Gastrocnemius medialis (tissue), 4 donors: ENCODE measurements around the gene PDZD7. TPM values are rescaled to one million over a fixed set of nuclear protein-coding genes. Genes with fewer than 3 reads are reported as not detected.

Experiments
- ATAC-seq, 2 donors: fragments of 150-250 bp; one replicate each; pipeline ENCODE4 v1.9.1; 2016
- DNase-seq, 2 donors: peaks; one replicate each; pipeline ENCODE4 v3.0.0-alpha.2; 2019
- H3K27ac ChIP-seq, 4 donors: fragments of 200-600 bp; sonication (generic); 1 replicate in 1 of 4; 2 replicates in 3 of 4; pipeline ENCODE4 v1.5.1; 2016 to 2018; ENCODE audit warnings: mild to moderate bottlenecking in 2 of 4, moderate library complexity in 1 of 4
- H3K27me3 ChIP-seq, 3 donors: fragments of 200-600 bp; sonication (generic) in 2 of 3; 1 replicate in 1 of 3; 2 replicates in 2 of 3; pipeline versions ENCODE4 v1.5.1 to v1.6.0; 2016 to 2019; ENCODE audit warnings: mild to moderate bottlenecking in 1 of 3, moderate library complexity in 1 of 3
- H3K36me3 ChIP-seq, 2 donors: fragments of 200-600 bp; sonication (generic) in 1 of 2; one replicate each; pipeline ENCODE4 v1.5.1; 2017 to 2018
- H3K4me1 ChIP-seq, 2 donors: fragments of 200-600 bp; sonication (generic) in 1 of 2; one replicate each; pipeline ENCODE4 v1.5.1; 2016 to 2017; ENCODE audit warnings: mild to moderate bottlenecking in 2 of 2
- H3K4me3 ChIP-seq, 4 donors: fragments of 200-600 bp; sonication (generic) in 3 of 4; 1 replicate in 1 of 4; 2 replicates in 3 of 4; pipeline ENCODE4 v1.5.1; 2016 to 2019; ENCODE audit warnings: mild to moderate bottlenecking in 2 of 4
- H3K9me3 ChIP-seq, 3 donors: fragments of 200-600 bp; sonication (generic) in 2 of 3; 1 replicate in 1 of 3; 2 replicates in 2 of 3; pipeline ENCODE4 v1.5.1; 2016 to 2019
- POLR2A ChIP-seq, 2 donors: fragments of 450-650 bp; IDR thresholded peaks; one replicate each; pipeline ENCODE4 v1.6.1; 2017; ENCODE audit warnings: antibody characterized with exemption in 2 of 2, mild to moderate bottlenecking in 2 of 2, moderate library complexity in 2 of 2
- in situ Hi-C, 4 donors: fragments of 200-750 bp; cut with MboI; loops; one replicate each; pipeline versions ENCODE4 v1.15.0 to v1.8.0; 2017; ENCODE audit warnings: low sequenced_read_pairs in 4 of 4
- intact Hi-C: fragments of 100-400 bp; cut with DNase I; formaldehyde crosslinking; loops from one replicate; pipeline ENCODE4 v1.15.1; 2023; ENCODE audit warnings: low total_unique reads
- total RNA-seq, 4 donors: library from RNA; depleted of rRNA; stranded (reverse); fragments of >200 nt; gene quantifications; one replicate each; pipeline versions ENCODE4 v1.1.0 to v1.2.3, GENCODE V29; 2016
- TF ChIP-seq, protein P1 (sequence below), 5 experiments: fragments of 450-650 bp in 3 of 5; fragments of 200-600 bp in 2 of 5; sonication (generic) in 2 of 5; IDR thresholded peaks in 4 of 5; conservative IDR thresholded peaks in 1 of 5; 1 replicate in 4 of 5; 2 replicates in 1 of 5; pipeline ENCODE4 v1.5.1; 2016 to 2019; ENCODE audit warnings: antibody characterized with exemption in 5 of 5, mild to moderate bottlenecking in 3 of 5, moderate library complexity in 3 of 5

Gene PDZD7
- total RNA-seq, 4 donors from 2014 or later: 0.11 TPM; not detected in 3

DNA sequence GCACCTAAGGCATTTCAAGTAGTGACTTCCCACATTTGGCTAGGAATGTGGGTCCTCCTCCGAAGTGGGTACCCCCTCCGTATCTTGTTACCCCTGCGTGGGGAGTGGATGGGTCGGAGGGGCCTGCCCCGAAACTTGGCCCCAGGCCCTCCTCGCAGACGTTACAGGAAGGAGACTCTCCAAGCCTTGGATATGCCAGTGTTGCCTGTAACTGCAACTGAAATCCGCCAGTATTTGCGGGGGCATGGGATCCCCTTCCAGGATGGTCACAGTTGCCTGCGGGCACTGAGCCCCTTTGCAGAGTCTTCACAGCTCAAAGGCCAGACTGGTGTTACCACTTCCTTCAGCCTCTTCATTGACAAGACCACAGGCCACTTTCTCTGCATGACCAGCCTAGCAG is 42.8 kb downstream of the PDZD7 start:
- peaks cover 0 to 40% of the 10 kb centered on the region in 2 donors for H3K36me3 ChIP-seq
- TF ChIP-seq POLR2A (IDR thresholded peaks at IDR 0.05): no peak
- TF ChIP-seq, protein P1, sequence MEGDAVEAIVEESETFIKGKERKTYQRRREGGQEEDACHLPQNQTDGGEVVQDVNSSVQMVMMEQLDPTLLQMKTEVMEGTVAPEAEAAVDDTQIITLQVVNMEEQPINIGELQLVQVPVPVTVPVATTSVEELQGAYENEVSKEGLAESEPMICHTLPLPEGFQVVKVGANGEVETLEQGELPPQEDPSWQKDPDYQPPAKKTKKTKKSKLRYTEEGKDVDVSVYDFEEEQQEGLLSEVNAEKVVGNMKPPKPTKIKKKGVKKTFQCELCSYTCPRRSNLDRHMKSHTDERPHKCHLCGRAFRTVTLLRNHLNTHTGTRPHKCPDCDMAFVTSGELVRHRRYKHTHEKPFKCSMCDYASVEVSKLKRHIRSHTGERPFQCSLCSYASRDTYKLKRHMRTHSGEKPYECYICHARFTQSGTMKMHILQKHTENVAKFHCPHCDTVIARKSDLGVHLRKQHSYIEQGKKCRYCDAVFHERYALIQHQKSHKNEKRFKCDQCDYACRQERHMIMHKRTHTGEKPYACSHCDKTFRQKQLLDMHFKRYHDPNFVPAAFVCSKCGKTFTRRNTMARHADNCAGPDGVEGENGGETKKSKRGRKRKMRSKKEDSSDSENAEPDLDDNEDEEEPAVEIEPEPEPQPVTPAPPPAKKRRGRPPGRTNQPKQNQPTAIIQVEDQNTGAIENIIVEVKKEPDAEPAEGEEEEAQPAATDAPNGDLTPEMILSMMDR (IDR thresholded peaks at IDR 0.05 in 4 of 5, conservative IDR thresholded peaks at IDR 0.05 in 1 of 5): no peak
- peaks cover 32 to 37% of the 10 kb centered on the region in 2 donors for H3K4me1 ChIP-seq
- H3K27me3 ChIP-seq: no peaks in the 10 kb centered on the region
- in situ Hi-C loops (no loop called here), intact Hi-C loops (no loop called here)
- H3K4me3 ChIP-seq: peak overlapping the region; percentile 78 to 96 (median 90)
- ATAC-seq (no peak), DNase-seq (no peak)
- no peaks in the 10 kb centered on the region for H3K9me3 ChIP-seq
- H3K27ac ChIP-seq: peak overlapping the region in 2 of 4 donors; percentile 86 to 91

GRCh38 chr10:100987685-100988049 is 43.3 kb downstream of the PDZD7 start:
- peaks cover 0 to 37% of the 10 kb centered on the region in 2 donors for H3K36me3 ChIP-seq
- intact Hi-C loops: no loop called here
- peak overlapping the region; percentile 79 to 91 (median 84) for H3K27ac ChIP-seq
- H3K4me1 ChIP-seq: peaks cover 32 to 37% of the 10 kb centered on the region in 2 donors
- TF ChIP-seq, protein P1 (IDR thresholded peaks at IDR 0.05 in 4 of 5, conservative IDR thresholded peaks at IDR 0.05 in 1 of 5): no peak
- TF ChIP-seq POLR2A (IDR thresholded peaks at IDR 0.05): peak in 1 of 2 donors; percentile 6
- no peaks in the 10 kb centered on the region for H3K27me3 ChIP-seq
- H3K9me3 ChIP-seq: no peaks in the 10 kb centered on the region
- in situ Hi-C loops: no loop called here
- H3K4me3 ChIP-seq: peak overlapping the region; percentile 78 to 96 (median 90)
- ATAC-seq (no peak), DNase-seq (no peak)

DNA sequence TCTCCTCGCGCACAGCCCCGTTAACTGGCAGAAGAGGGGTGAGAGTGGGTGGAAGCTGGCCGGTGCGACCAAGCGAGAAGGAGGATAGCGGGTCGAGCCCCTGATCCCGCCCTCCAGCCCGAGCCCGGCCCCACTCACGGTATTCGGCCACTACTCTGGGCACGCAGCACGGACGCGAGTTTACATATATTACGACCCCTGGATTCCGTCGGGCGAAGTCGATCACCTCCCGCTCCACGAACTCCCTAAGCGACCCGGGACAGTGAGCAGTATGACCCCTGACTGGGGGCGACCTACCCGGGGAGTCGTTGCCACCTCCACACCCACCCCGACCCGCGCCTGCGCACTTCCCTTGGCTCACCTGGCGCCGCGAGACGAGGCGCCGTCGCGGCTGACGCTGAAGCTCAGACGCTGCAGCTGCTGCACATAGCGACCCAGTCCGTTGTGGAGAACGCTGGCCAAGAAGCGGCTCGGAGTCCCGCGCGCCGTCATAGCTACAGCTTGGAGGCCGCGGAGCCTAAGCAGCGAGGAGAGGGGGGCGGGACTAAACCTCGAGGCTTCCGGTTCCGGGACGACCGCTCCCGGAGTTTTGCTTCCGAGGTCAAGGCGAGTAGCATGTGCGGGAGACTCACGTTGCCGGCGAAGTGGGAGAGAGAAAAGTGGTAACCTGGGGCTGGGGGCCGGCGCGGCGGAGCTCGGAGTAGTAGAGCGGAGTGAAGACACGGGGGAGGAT is 43.8 kb downstream of the PDZD7 start, which contains the start of the genes MRPL43 and TWNK:
Gene MRPL43 (minus strand): TSS at position 546 of the 733 bp plus-strand sequence. CDS start 54 bp downstream, at position 492.
Gene TWNK (plus strand): TSS at position 592 of the 733 bp plus-strand sequence. CDS start 668 bp downstream, outside the sequence.
- DNase-seq: peak; percentile 70 to 77
- Histone ChIP-seq H3K36me3 (peaks cover 0 to 37% of the 10 kb centered on the region in 2 donors), H3K4me1 (peaks cover 32 to 37% of the 10 kb centered on the region in 2 donors), H3K9me3 (no peaks in the 10 kb centered on the region), H3K27ac (peak within 1 kb of the TSS; percentile 79 to 91 (median 84)), H3K27me3 (no peaks in the 10 kb centered on the region), H3K4me3 (peak within 1 kb of the TSS; percentile 78 to 96 (median 90))
- in situ Hi-C loops: no loop called here
- peak; percentile 95 for ATAC-seq
- intact Hi-C loops: no loop called here
- peak; percentile 43 to 51 for TF ChIP-seq POLR2A (IDR thresholded peaks at IDR 0.05)
- TF ChIP-seq, protein P1 (IDR thresholded peaks at IDR 0.05 in 4 of 5, conservative IDR thresholded peaks at IDR 0.05 in 1 of 5): no peak

DNA sequence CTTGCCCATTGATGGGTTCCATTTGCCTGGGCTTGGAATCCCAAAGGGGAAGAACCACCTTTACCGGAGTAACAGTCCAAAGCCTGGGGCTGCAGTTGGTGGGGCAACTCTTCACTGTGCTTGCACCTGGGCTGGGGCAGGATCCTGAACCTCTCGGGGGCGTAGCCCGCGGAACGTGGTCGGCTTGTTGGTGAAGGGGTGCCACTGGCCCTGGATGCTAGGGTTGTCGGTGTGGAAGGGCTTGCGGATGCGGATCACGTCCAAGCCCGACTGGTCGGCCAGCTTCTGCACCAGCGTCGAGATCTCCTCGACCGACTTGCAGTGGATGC is 44.3 kb downstream of the PDZD7 start:
- Histone ChIP-seq H3K36me3 (peaks cover 0 to 38% of the 10 kb centered on the region in 2 donors), H3K9me3 (no peaks in the 10 kb centered on the region), H3K27ac (peak overlapping the region; percentile 79 to 91 (median 84)), H3K27me3 (no peaks in the 10 kb centered on the region), H3K4me1 (peaks cover 32 to 37% of the 10 kb centered on the region in 2 donors), H3K4me3 (peak overlapping the region; percentile 78 to 96 (median 90))
- in situ Hi-C loops: no loop called here
- intact Hi-C loops: no loop called here
- DNase-seq (no peak), ATAC-seq (no peak)
- TF ChIP-seq, protein P1 (IDR thresholded peaks at IDR 0.05 in 4 of 5, conservative IDR thresholded peaks at IDR 0.05 in 1 of 5): no peak
- TF ChIP-seq POLR2A (IDR thresholded peaks at IDR 0.05): no peak
